IMR-90 (cell line): ENCODE measurements around the gene MEIS2. TPM values are rescaled to one million over a fixed set of nuclear protein-coding genes. Genes with fewer than 3 reads are reported as not detected.

ENCODE experiments used
- ATAC-seq: fragments of 200-7000 bp; cut with Tn5 transposase; 2 replicates; pipeline ENCODE4 v1.9.1; 2020; ENCODE audit warnings: low read depth, mild to moderate bottlenecking, moderate library complexity
- BruUV-seq: library from RNA; stranded (reverse); fragments of 400-500 nt; replicated peaks from 2 replicates; lab custom pipeline; 2021; lab: Mats Ljungman, UMichigan
- CTCF ChIA-PET: fragments of 300-600 bp; formaldehyde crosslinking; extraction: SDS; loops from one replicate; lab custom pipeline; 2021; ENCODE audit warnings: antibody characterized with exemption; lab: Yijun Ruan, JAX
- POLR2A ChIA-PET: fragments of 300-600 bp; sonication (Branson Sonifier 250); formaldehyde crosslinking; loops from one replicate; lab custom pipeline; 2022; ENCODE audit warnings: antibody characterized with exemption; ENCODE audit not compliant: unreplicated experiment; lab: Charles Lee
- DNase-seq: peaks from one replicate; pipeline ENCODE4 v3.0.0; 2013
- H2AFZ ChIP-seq: replicated peaks from 2 replicates; pipeline ENCODE3; 2013; ENCODE audit warnings: low read length, mild to moderate bottlenecking; ENCODE audit not compliant: poor library complexity
- H2AK5ac ChIP-seq: 2 replicates; pipeline ENCODE4 v1.6.1; 2013; ENCODE audit warnings: low read depth, low read length, inconsistent platforms
- H2AK9ac ChIP-seq: replicated peaks from 2 replicates; pipeline ENCODE3; 2013; ENCODE audit warnings: mild to moderate bottlenecking, low read depth, low read length, moderate library complexity; ENCODE audit not compliant: poor library complexity
- H2BK120ac ChIP-seq: 2 replicates; pipeline ENCODE4 v1.6.1; 2013; ENCODE audit warnings: low read depth, low read length, inconsistent platforms
- H2BK15ac ChIP-seq: 3 replicates; pipeline ENCODE4 v1.6.1; 2013; ENCODE audit warnings: low read depth, low read length, inconsistent platforms
- H2BK20ac ChIP-seq: 2 replicates; pipeline ENCODE4 v1.6.1; 2013; ENCODE audit warnings: low read depth, mild to moderate bottlenecking, inconsistent platforms, low read length, moderate library complexity
- H2BK5ac ChIP-seq: 2 replicates; pipeline ENCODE4 v1.6.1; 2013; ENCODE audit warnings: mild to moderate bottlenecking, low read depth, low read length, inconsistent platforms; ENCODE audit not compliant: poor library complexity, severe bottlenecking
- H3K14ac ChIP-seq: replicated peaks from 2 replicates; pipeline ENCODE4 v1.6.1; 2013; ENCODE audit warnings: low read depth, low read length, inconsistent platforms
- H3K18ac ChIP-seq: 2 replicates; pipeline ENCODE4 v1.6.1; 2013; ENCODE audit warnings: low read depth, low read length, control low read depth
- H3K23ac ChIP-seq: 2 replicates; pipeline ENCODE4 v1.6.1; 2013; ENCODE audit warnings: low read depth, low read length, inconsistent platforms
- H3K27ac ChIP-seq: 2 replicates; pipeline ENCODE4 v1.5.1; 2013; ENCODE audit warnings: mild to moderate bottlenecking, control low read depth, low read length; ENCODE audit not compliant: insufficient read depth
- H3K27me3 ChIP-seq: 2 replicates; pipeline ENCODE4 v1.6.1; 2013; ENCODE audit warnings: low read length; ENCODE audit not compliant: control insufficient read depth, insufficient read depth
- H3K36me3 ChIP-seq: 2 replicates; pipeline ENCODE4 v1.6.1; 2013; ENCODE audit warnings: low read length, mixed read lengths; ENCODE audit not compliant: control insufficient read depth, insufficient read depth
- H3K4ac ChIP-seq: 2 replicates; pipeline ENCODE4 v1.6.1; 2013; ENCODE audit warnings: low read depth, low read length, inconsistent platforms
- H3K4me1 ChIP-seq: 2 replicates; pipeline ENCODE4 v1.6.1; 2013; ENCODE audit warnings: low read length, mixed read lengths; ENCODE audit not compliant: control insufficient read depth, insufficient read depth
- H3K4me2 ChIP-seq: 2 replicates; pipeline ENCODE4 v1.6.1; 2013; ENCODE audit warnings: low read depth, mild to moderate bottlenecking, control low read depth, low read length, moderate library complexity
- H3K4me3 ChIP-seq: 2 replicates; pipeline ENCODE4 v1.5.1; 2013; ENCODE audit warnings: low read depth, mild to moderate bottlenecking, control low read depth, low read length, moderate library complexity; ENCODE audit not compliant: insufficient read depth
- H3K56ac ChIP-seq: 2 replicates; pipeline ENCODE4 v1.6.1; 2013; ENCODE audit warnings: low read length, inconsistent platforms; ENCODE audit not compliant: insufficient read depth; ENCODE audit errors: extremely low read depth
- H3K79me1 ChIP-seq, 2 experiments: 2 replicates each; pipeline ENCODE4 v1.6.1; 2013; ENCODE audit warnings: low read length in 2 of 2, inconsistent platforms in 1 of 2, low read depth in 1 of 2
- H3K9ac ChIP-seq: 2 replicates; pipeline ENCODE4 v1.6.1; 2013; ENCODE audit warnings: low read depth, low read length, control low read depth
- H3K9me1 ChIP-seq: 2 replicates; pipeline ENCODE4 v1.6.1; 2013; ENCODE audit warnings: low read length, inconsistent platforms; ENCODE audit not compliant: insufficient read depth
- H3K9me3 ChIP-seq: 2 replicates; pipeline ENCODE4 v1.6.1; 2013; ENCODE audit warnings: low read length; ENCODE audit not compliant: control insufficient read depth, insufficient read depth
- H4K20me1 ChIP-seq: 2 replicates; pipeline ENCODE4 v1.6.1; 2013; ENCODE audit warnings: low read length, inconsistent platforms; ENCODE audit not compliant: insufficient read depth
- H4K5ac ChIP-seq: 2 replicates; pipeline ENCODE4 v1.6.1; 2013; ENCODE audit warnings: mild to moderate bottlenecking, low read depth, low read length, control low read depth
- H4K8ac ChIP-seq, 2 experiments: 2 replicates each; pipeline ENCODE4 v1.6.1; 2013; ENCODE audit warnings: low read depth in 2 of 2, low read length in 2 of 2, control low read depth in 1 of 2, inconsistent platforms in 1 of 2
- H4K91ac ChIP-seq: 2 replicates; pipeline ENCODE4 v1.6.1; 2013; ENCODE audit warnings: low read depth, low read length, inconsistent platforms; ENCODE audit not compliant: insufficient read depth
- CEBPB ChIP-seq: IDR thresholded peaks from 2 replicates; pipeline ENCODE4 v1.6.1; 2012; ENCODE audit warnings: low read depth, low read length, improper control_type of control experiment
- CHD1 ChIP-seq: IDR thresholded peaks from 2 replicates; pipeline ENCODE4 v1.6.1; 2012; ENCODE audit warnings: low read depth, low read length, improper control_type of control experiment
- CTCF ChIP-seq: conservative IDR thresholded peaks from 2 replicates; pipeline ENCODE4 v1.5.1; 2012; ENCODE audit warnings: mild to moderate bottlenecking, low read depth, low read length, improper control_type of control experiment
- FOS ChIP-seq: fragments of 150-350 bp; IDR thresholded peaks from 2 replicates; pipeline ENCODE4 v1.6.1; 2016; ENCODE audit warnings: low read depth, low read length
- POLR2A ChIP-seq: IDR thresholded peaks from 2 replicates; pipeline ENCODE4 v1.6.1; 2012; ENCODE audit warnings: mild to moderate bottlenecking, low read depth, low read length
- RAD21 ChIP-seq: IDR thresholded peaks from 2 replicates; pipeline ENCODE4 v1.6.1; 2012; ENCODE audit warnings: low read length, improper control_type of control experiment
- RFX5 ChIP-seq: IDR thresholded peaks from 2 replicates; pipeline ENCODE4 v1.8.0; 2012; ENCODE audit warnings: low read depth, mild to moderate bottlenecking, low read length, moderate library complexity
- SMC3 ChIP-seq: fragments of 150-350 bp; IDR thresholded peaks from 2 replicates; pipeline ENCODE4 v1.6.1; 2016; ENCODE audit warnings: low read depth, mild to moderate bottlenecking, antibody characterized with exemption, low read length, moderate library complexity
- WGBS, 2 experiments: methylation state at CpG; one replicate each; pipeline versions ENCODE4 v1.1.5 to v1.1.7; 2013; ENCODE audit warnings: missing lambda C conversion rate in 2 of 2; ENCODE audit not compliant: insufficient read length in 1 of 2; ENCODE audit errors: extremely low coverage in 2 of 2; 5-methylcytosine and 5-hydroxymethylcytosine counted together
- dilution Hi-C: fragments of 300-500 bp; cut with HindIII; formaldehyde crosslinking; loops from one replicate; pipeline ENCODE4 v1.14.3; 2018; ENCODE audit warnings: low sequenced_read_pairs; ENCODE audit not compliant: unreplicated experiment
- in situ Hi-C: fragments of 300-500 bp; cut with MboI; formaldehyde crosslinking; loops from 3 replicates; pipeline ENCODE4 v1.14.3; 2019; ENCODE audit warnings: low sequenced_read_pairs, inconsistent platforms, mixed read lengths
- intact Hi-C: fragments of 100-400 bp; cut with micrococcal nuclease; formaldehyde crosslinking; loops from 2 replicates; pipeline ENCODE4 v1.10.0; 2022
- polyA plus RNA-seq, 3 experiments: library from polyadenylated mRNA; depleted of rRNA; stranded (reverse); fragments of >200 nt; gene quantifications; 2 replicates each; pipeline ENCODE4 v1.2.3, GENCODE V29; 2012; ENCODE audit warnings: low replicate concordance in 1 of 3
- total RNA-seq: library from RNA; depleted of rRNA; stranded (reverse); fragments of >200 nt; gene quantifications from 2 replicates; pipeline ENCODE4 v1.2.3, GENCODE V29; 2012

Gene MEIS2
- total and polyA plus RNA-seq, 2 of the 4 experiments (the other 2 are of a cell fraction) = 70.1 to 71.3 TPM

GRCh38 chr15:36884518-36884875 lies 215.9 kb downstream of the MEIS2 start:
- Histone ChIP-seq H3K4me1 (peaks cover 3% of the 10 kb centered on the region; the same call in 1 of the 2 replicates), H3K79me1 (no peaks in the 10 kb centered on the region; a peak in 1 of 4 replicates), H3K27me3 (peaks cover 22% of the 10 kb centered on the region), H4K20me1 (no peaks in the 10 kb centered on the region), H4K91ac (no peak overlapping the region), H2BK120ac (no peak overlapping the region), H3K23ac (no peak overlapping the region), H2BK20ac (no peak overlapping the region), H2AK9ac (no peak overlapping the region), H3K56ac (no peak overlapping the region), H3K18ac (no peak overlapping the region), H2AFZ (no peak overlapping the region), H3K4me3 (no peak overlapping the region), H2BK15ac (no peak overlapping the region), H2BK5ac (no peak overlapping the region), H4K8ac (no peak overlapping the region), H3K4me2 (no peak overlapping the region), H3K9me3 (peaks cover 2% of the 10 kb centered on the region; the same call in 1 of the 2 replicates), H3K36me3 (no peaks in the 10 kb centered on the region), H3K9me1 (no peaks in the 10 kb centered on the region), H3K9ac (no peak overlapping the region), H3K14ac (no peak overlapping the region), H3K4ac (no peak overlapping the region), H4K5ac (no peak overlapping the region), H2AK5ac (no peak overlapping the region), H3K27ac (no peak overlapping the region)
- intact Hi-C loops = loop anchor here (5.0 to 10.0 kb wide), 5 partner anchors 380 to 1367 kb away; no protein-coding TSS in a partner anchor
- no CpG with 5 or more reads among the region's 3 CpGs for WGBS, 2 experiments
- no peak for TF ChIP-seq FOS
- no peak for TF ChIP-seq CHD1
- no peak for TF ChIP-seq CEBPB
- TF ChIP-seq RAD21 = no peak
- no peak for TF ChIP-seq POLR2A
- no peak for TF ChIP-seq CTCF
- TF ChIP-seq SMC3 = no peak
- TF ChIP-seq RFX5 = no peak
- dilution Hi-C loops = no loop called here
- DNase-seq (no peak), ATAC-seq (no peak)
- BruUV-seq = no TSS peak
- in situ Hi-C loops = loop anchor here (10.0 to 25.0 kb wide), 2 partner anchors 240 to 1003 kb away; no protein-coding TSS in a partner anchor
- ChIA-PET CTCF (interaction anchor here (1.0 kb wide), 1 partner anchor 221 kb away, joined by 4 read pairs; no protein-coding TSS in a partner anchor), POLR2A (no interaction called here)
